RCC 7860 (cell line): ENCODE measurements around the gene SCAMP2.
A peak's percentile ranks its signal among the peaks of the same experiment; 100 is the strongest.
"Not testable (repeated sequence)": the region's sequence is repeated elsewhere in the genome, so short reads cannot be mapped to it uniquely, and the experiment has no call there.

Source experiments
- DNase-seq: peaks from one replicate; pipeline ENCODE4 v3.0.0-alpha.2; 2015; ENCODE audit warnings: low spot score
- FAIRE-seq: peaks from 2 replicates; lab custom pipeline; 2012; peaks lifted over from hg19 to GRCh38; lab: Jason Lieb, UNC

Gene SCAMP2, protein sequence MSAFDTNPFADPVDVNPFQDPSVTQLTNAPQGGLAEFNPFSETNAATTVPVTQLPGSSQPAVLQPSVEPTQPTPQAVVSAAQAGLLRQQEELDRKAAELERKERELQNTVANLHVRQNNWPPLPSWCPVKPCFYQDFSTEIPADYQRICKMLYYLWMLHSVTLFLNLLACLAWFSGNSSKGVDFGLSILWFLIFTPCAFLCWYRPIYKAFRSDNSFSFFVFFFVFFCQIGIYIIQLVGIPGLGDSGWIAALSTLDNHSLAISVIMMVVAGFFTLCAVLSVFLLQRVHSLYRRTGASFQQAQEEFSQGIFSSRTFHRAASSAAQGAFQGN

GRCh38 chr15:74873036-74873755 is at the start of gene SCAMP2:
Gene SCAMP2 (minus strand): TSS chr15:74873365. CDS start chr15:74873255, 110 bp downstream.
- no peak for FAIRE-seq
- DNase-seq = peak; percentile 80

- FAIRE-seq (no peak), DNase-seq (no peak)
These were observed 47.3 kb upstream of the SCAMP2 start for GRCh38 chr15:74920456-74920855.

DNA sequence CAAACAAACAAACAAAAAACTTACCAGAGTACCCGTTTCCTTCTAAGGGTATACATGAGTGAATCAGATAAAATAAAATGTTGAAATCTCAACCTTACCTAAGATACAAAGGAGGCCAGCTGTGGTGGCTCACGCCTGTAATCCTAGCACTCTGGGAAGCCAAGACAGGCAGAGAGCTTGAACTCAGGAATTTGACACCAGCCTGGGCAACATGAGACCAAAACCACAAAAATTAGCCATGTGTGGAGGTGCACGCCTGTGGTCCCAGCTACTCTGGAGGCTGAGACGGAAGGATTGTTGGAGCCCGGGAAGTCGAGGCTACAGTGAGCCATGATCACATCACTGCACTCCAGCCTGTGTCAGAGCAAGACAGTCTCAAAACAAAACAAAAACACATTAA is 44.5 kb upstream of the SCAMP2 start:
- DNase-seq = peak; percentile 7
- FAIRE-seq = no peak

- FAIRE-seq, DNase-seq: not testable (repeated sequence)
These were observed 40.6 kb upstream of the SCAMP2 start for GRCh38 chr15:74913799-74914198.

DNA sequence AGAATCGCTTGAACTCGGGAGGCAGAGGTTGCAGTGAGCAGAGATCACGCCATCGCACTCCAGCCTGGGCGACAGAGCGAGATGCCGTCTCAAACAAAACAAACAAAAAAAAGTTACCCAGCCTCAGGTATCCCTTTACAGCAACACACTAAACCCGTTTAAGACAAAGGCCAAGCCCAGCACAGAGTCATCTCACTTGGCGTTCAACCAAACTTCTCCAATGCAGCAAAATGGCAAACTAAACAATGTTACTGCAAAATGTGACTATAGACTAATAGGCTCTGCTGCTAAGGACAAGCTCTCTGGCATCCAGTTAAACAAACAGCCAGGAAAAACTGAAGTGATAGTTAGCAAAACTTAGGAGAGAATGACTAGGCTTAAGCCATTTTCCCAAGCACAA is 39.9 kb upstream of the SCAMP2 start:
- FAIRE-seq (no peak), DNase-seq (no peak)

DNA sequence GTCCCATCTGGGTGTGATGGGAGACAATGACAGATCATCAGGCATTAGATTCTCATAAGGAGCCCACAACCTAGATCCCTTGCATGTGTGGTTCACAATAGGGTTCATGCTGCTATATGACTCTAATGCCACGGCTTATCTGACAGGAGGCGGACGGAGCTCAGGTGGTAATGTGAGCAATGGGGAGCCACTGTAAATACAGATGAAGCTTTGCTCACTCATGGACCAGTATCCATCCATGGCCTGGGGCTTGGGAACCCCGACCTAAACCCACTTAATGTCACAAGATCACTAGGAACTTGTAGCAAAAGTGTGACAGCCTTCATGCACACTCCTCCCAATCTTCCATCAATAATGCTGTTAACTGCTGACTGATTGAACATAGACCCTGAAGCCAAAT is 35.5 kb upstream of the SCAMP2 start:
- no peak for DNase-seq
- FAIRE-seq = no peak

- FAIRE-seq (no peak), DNase-seq (no peak)
These were observed 34.2 kb upstream of the SCAMP2 start for GRCh38 chr15:74907163-74907870.

- FAIRE-seq = no peak
- peak; percentile 58 for DNase-seq
These were observed 33.4 kb upstream of the SCAMP2 start, which contains the start of gene FAM219B for GRCh38 chr15:74906450-74907162. Gene FAM219B (minus strand): TSS chr15:74906851. CDS start chr15:74906800, 51 bp downstream.

GRCh38 chr15:74906067-74906449 is 32.9 kb upstream of the SCAMP2 start:
- FAIRE-seq = no peak
- DNase-seq = no peak

DNA sequence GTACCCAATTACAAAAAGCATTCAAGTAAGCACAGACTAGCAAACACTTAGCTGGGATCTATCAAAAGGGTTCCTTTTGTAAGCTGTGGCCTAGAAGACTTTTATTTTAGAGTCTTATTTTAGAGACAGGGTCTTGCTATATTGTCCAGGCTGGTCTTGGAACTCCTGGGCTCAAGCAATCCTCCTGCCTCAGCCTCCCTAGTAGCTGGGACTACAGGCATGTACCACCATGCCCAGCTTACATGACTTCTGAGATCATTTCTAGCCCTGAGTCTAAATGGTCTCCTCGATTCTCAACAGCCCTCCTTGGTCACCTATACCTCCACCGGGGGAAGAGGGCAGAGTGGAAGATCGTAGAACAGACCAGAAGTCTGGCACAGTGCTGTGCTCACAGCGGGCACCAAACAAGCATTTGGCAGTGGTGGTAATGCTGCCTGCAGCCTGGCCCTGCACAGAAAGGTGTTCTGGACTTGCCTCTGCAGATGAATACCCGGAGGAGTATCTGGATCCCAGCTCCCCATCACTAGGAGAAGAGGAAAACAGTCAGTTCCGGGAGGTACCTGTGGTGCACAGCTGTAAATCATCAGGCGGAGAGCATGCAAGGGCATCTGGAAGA is 31.1 kb upstream of the SCAMP2 start:
- FAIRE-seq (no peak), DNase-seq (no peak)

GRCh38 chr15:74903676-74904075 is 30.5 kb upstream of the SCAMP2 start:
- FAIRE-seq (no peak), DNase-seq (no peak)

GRCh38 chr15:74902295-74903075 is 29.3 kb upstream of the SCAMP2 start:
- FAIRE-seq = no peak

GRCh38 chr15:74901612-74902063 is 28.5 kb upstream of the SCAMP2 start:
- DNase-seq = peak; percentile 31
- FAIRE-seq = no peak

More at GRCh38 chr15:74902295-74903075, 29.3 kb upstream of the SCAMP2 start:
- no peak for DNase-seq

DNA sequence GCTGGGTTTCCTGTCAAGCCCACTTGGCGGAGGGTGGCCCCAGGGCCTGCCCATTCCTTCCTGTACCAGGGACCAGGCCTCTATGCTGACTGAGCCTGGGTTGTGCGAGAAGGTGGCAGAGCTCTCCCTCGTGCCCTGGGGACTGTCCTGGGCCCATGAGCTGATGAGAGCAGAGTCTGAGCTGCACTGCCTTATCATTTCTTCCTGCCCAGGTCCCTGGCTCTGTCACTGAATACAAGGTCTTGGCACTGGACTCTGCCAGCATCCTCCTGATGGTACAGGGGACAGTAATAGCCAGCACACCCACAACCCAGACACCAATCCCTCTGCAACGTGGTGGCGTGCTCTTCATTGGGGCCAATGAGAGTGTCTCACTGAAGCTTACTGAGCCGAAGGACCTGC is 24.1 kb upstream of the SCAMP2 start:
- DNase-seq (no peak), FAIRE-seq (no peak)

DNA sequence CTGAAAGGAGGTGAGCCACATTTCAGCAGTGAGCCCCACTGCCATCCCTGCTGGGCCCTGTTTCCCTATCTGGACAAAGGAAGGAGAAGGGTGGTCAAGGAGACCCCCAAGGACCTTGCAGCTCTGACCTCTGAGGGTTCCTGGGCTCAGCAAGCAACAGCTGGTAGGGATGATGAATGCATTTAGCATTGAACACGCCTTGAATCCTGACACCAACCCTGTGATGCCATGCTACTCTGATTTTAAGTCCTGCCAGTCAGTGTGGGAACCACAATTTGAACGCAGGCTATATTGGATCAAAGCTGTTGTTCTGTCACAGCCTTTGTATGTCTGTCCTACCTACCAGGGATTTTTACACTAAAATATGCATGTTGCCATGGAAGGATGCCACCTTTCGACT is 23.2 kb upstream of the SCAMP2 start:
- DNase-seq = no peak
- no peak for FAIRE-seq

DNA sequence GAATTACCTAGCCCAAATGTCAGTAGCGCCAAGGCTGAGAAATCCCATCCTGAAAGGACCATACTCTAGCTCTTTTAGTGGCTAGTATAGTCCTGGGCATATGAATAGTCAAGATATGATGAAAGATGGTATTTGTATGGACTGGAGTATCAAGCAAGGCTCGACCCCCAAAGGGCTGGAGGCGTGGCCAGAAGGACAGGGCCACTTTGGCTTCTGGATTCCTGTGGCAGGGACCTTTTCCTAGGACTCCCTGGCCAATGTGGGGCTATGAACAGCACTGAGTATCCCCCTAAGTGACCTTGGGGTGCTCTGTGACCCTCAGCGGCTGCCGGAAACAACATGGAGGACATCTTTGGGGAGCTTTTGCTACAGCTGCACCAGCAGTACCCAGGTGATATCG is 22.7 kb upstream of the SCAMP2 start:
- FAIRE-seq (no peak), DNase-seq (no peak)

GRCh38 chr15:74894383-74894782 is 21.2 kb upstream of the SCAMP2 start:
- not testable (repeated sequence) for FAIRE-seq, DNase-seq

DNA sequence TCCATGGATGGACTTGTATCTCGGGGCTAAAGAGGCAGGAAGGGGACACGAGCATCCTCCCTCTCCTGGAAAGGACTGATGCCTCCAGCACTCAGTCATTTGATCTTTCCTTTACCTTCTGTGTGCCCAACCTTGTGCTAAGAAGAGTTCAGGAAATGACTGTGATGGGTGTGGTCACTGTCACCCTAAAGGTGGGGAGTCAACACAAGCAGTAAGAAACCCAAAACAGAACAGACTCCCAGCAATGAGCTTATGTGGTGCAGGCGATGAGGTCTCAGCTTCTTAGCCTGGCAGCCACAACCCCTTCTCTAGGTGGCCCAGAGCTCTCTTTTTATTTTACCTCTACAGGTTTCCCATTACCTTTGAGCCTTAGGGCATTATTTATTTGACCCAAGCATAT is 20.5 kb upstream of the SCAMP2 start:
- DNase-seq = no peak
- no peak for FAIRE-seq

DNA sequence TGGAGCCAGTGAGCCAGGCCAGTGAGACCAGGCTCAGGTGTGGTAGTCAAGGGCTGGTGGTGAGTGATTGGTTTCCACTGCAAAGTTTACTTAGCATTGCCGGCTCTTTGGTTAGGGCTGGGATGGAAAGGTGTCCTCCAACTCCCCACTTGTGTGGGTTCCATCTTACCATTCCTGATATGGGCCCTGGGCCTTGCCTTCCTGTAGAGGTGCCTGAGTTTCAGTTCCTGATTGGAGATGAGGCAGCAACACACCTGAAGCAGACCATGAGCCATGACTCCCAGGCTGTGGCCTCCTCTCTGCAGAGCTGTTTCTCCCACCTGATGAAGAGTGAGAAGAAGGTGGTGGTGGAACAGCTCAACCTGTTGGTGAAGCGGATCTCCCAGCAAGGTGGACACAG is 19.8 kb upstream of the SCAMP2 start:
- FAIRE-seq = no peak
- no peak for DNase-seq

DNA sequence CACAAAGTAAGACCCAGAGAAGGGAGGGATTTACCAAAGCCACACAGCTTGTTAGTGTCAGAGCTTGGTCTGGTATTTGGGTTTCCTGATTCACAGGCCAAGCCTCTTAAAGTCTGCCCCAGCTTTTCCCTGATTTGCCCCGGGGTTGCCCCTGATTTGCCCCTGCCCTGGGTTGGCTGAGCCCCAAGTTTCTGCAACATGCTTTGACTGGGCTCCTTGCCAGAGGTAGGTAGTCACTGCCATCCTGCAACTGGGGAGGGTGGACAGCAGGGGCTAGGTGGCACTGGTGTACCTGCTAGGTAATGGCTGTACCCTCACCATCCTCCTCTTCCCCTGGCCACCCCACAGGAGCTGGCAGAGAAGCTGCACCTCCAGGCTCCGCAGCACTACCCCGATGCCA is 19.1 kb upstream of the SCAMP2 start:
- FAIRE-seq = no peak
- no peak for DNase-seq
